Activated naive CD8-positive, alpha-beta T cell treated with anti-CD3 and anti-CD28 coated beads for 36 hours (primary cell): ENCODE results near the gene KMO. TPM values are rescaled to one million over a fixed set of nuclear protein-coding genes. Genes with fewer than 3 reads are reported as not detected.
A peak's percentile ranks its signal among the peaks of the same experiment; 100 is the strongest.

Experiments used
- DNase-seq: peaks from one replicate; pipeline ENCODE4 v3.0.0; 2021
- H3K27ac Mint-ChIP-seq: one replicate; pipeline ENCODE4 v1.8.0; 2022; ENCODE audit warnings: mild to moderate bottlenecking, moderate library complexity, mixed read lengths
- H3K27me3 Mint-ChIP-seq: one replicate; pipeline ENCODE4 v1.8.0; 2022; ENCODE audit warnings: mild to moderate bottlenecking, mixed read lengths
- H3K36me3 Mint-ChIP-seq: one replicate; pipeline ENCODE4 v1.8.0; 2021; ENCODE audit warnings: mild to moderate bottlenecking, mixed read lengths
- H3K4me1 Mint-ChIP-seq: one replicate; pipeline ENCODE4 v1.8.0; 2021; ENCODE audit warnings: mixed read lengths
- H3K4me3 Mint-ChIP-seq: one replicate; pipeline ENCODE4 v1.8.0; 2022; ENCODE audit warnings: mild to moderate bottlenecking, moderate library complexity, mixed read lengths
- H3K9me3 Mint-ChIP-seq: one replicate; pipeline ENCODE4 v1.8.0; 2022; ENCODE audit warnings: mixed read lengths
- total RNA-seq, 2 experiments: library from RNA; stranded (reverse); gene quantifications; one replicate each; pipeline ENCODE4 v1.2.3, GENCODE V29; 2021

Gene KMO
- total RNA-seq, 2 experiments from 2014 or later, result 0.34 to 0.37 TPM

DNA sequence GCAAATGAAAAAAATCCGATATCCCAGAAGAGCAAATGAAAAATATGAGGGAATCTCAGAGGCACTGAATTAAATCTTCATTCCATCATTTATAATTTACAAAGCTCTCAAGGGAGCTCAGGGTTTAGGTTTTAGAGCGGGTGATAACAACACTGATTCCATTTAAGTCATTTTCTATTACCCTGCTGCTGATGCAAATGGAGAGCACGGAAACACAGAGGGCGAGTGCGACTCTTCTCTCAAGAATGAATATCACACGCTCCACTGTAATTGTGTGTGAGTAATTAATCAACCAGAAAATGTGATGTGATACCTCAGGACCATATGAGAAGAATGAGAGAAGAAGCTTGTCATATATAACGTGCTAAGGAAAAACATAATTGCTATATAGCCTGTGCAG, 85.2 kb downstream of the KMO start:
- H3K36me3 Mint-ChIP-seq, result peaks cover 8% of the 10 kb centered on the region
- H3K4me1 Mint-ChIP-seq, result peaks cover 16% of the 10 kb centered on the region
- H3K27me3 Mint-ChIP-seq, result no peaks in the 10 kb centered on the region
- no peak overlapping the region for H3K27ac Mint-ChIP-seq
- no peak overlapping the region for H3K4me3 Mint-ChIP-seq
- DNase-seq, result no peak
- H3K9me3 Mint-ChIP-seq, result no peaks in the 10 kb centered on the region

DNA sequence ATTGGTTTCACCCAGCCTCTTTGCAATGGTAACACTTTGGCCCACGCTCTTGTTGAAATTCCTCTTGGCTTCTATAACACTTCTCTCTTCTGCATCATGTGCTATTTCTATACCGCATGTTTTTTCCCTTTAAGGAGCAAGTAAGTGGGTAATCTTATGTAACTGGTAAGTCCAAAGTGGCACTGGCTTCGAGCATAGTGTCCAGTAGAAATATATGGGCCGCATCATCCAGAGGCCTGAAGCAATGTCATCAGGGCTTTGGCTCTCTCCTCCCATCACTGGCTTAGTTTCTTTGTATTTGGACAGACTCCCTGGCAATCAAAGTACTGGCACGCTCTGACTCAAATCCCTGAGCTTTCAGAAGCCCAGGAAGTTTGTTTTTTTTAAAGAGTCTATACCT, 90.5 kb downstream of the KMO start:
- H3K9me3 Mint-ChIP-seq, result no peaks in the 10 kb centered on the region
- DNase-seq, result no peak
- no peak overlapping the region for H3K4me3 Mint-ChIP-seq
- no peaks in the 10 kb centered on the region for H3K27me3 Mint-ChIP-seq
- peaks cover 2% of the 10 kb centered on the region for H3K4me1 Mint-ChIP-seq
- peaks cover 2% of the 10 kb centered on the region for H3K36me3 Mint-ChIP-seq
- H3K27ac Mint-ChIP-seq, result no peak overlapping the region

DNA sequence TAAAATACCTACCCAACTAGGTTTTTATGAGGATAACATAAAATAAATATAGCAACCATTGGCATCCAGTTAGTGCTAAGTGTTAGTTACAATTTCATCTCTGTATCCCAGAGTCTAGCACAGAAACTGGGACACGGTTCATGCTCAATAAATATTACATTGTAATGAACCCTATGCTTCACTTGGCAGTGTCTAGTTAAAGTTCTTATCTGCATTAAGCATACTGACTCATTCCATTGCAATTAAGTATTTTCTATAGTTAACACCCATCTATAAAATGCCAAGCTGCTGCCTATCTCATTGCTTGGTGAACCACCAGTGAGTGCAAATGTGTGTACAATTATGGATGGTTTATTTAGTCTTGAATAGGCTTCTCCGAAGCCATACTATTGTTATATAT, 92.8 kb downstream of the KMO start:
- Mint-ChIP-seq H3K27me3 (no peaks in the 10 kb centered on the region), H3K9me3 (no peaks in the 10 kb centered on the region), H3K4me3 (no peak overlapping the region), H3K27ac (no peak overlapping the region), H3K4me1 (peaks cover 17% of the 10 kb centered on the region), H3K36me3 (peaks cover 2% of the 10 kb centered on the region)
- no peak for DNase-seq

DNA sequence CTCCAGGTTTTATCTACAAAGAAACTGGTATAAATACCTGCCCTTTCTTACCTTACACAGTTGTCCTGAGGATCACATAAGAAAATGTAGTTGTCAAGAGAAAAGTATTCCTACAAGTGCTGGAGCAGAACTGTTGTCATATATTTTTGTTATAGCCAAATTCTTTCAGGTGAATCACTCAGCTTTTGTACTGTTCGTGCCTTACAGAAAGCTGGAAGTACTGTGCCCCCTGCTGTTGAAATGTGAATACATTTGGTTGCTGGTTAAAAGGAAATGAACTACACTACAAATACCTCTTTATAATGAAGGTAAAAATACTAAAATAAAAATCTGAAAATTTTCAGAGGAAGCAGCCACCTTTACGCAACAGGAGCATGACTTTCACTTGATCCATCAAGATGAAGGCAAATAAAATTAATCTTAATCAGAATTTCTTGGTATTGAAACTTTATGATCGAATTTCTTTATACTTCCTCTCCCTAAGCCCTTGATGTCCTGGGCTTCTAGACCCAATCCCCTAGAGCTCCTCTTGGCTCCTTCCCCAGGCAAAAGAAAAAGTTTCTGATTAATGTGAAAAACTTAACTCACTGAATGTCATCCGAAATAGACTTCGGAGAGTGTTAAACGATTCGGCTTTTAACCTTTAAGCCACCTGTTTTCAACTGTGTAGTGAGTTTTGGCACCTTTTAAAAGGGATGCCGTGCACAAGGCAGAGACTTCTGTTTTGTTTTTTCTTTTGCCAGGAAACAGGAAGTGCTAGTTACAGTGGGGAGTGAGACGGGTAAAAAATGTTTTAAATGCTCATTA, 95.5 kb downstream of the KMO start:
- Mint-ChIP-seq H3K4me3 (peak overlapping the region; percentile 67), H3K36me3 (peaks cover 10% of the 10 kb centered on the region), H3K4me1 (peaks cover 32% of the 10 kb centered on the region), H3K9me3 (no peaks in the 10 kb centered on the region), H3K27me3 (no peaks in the 10 kb centered on the region), H3K27ac (peak overlapping the region; percentile 83)
- peak; percentile 29 for DNase-seq

DNA sequence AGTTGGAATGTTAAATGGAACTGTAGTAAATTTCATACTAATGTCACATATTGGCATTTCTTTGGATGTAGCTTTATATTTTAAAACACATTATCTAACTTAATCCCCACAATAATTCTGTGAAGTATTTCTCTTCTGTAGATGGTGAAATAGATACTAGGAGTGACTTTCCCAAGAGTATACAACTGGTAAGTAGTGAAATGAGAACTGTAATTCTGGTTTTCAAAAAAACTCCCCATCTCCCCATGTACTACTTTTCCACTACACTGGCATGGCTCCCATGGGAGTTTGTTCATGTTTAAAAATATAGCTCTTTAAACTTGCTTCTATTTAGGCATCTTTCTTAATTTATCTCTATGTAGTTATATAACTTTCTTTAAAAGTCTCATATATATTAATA, 97.8 kb downstream of the KMO start:
- no peak overlapping the region for H3K27ac Mint-ChIP-seq
- no peaks in the 10 kb centered on the region for H3K27me3 Mint-ChIP-seq
- no peak overlapping the region for H3K4me3 Mint-ChIP-seq
- H3K9me3 Mint-ChIP-seq, result peaks cover 2% of the 10 kb centered on the region
- no peak for DNase-seq
- peaks cover 38% of the 10 kb centered on the region for H3K4me1 Mint-ChIP-seq
- H3K36me3 Mint-ChIP-seq, result peaks cover 23% of the 10 kb centered on the region

DNA sequence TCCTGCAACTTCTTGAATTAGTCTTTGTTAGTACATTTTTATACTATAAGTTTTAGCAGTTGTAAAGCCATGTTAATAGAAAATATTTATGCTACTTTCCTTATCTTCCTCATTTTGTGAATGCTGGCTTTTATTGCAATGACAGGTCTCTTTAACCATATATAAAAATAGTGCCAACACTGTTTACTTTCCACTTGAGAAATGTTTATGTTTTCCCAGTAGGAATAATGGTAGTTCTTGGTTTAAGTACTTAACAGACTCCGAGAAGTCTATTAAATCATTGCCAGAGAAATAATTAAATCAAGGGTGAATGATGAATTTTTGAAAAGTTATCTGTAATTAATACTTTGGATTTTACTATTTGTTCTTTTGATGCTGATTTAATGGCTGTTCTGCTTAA, 98.3 kb downstream of the KMO start:
- Mint-ChIP-seq H3K9me3 (peaks cover 7% of the 10 kb centered on the region), H3K27ac (no peak overlapping the region), H3K4me1 (peaks cover 42% of the 10 kb centered on the region), H3K4me3 (no peak overlapping the region), H3K36me3 (peaks cover 27% of the 10 kb centered on the region), H3K27me3 (no peaks in the 10 kb centered on the region)
- no peak for DNase-seq

DNA sequence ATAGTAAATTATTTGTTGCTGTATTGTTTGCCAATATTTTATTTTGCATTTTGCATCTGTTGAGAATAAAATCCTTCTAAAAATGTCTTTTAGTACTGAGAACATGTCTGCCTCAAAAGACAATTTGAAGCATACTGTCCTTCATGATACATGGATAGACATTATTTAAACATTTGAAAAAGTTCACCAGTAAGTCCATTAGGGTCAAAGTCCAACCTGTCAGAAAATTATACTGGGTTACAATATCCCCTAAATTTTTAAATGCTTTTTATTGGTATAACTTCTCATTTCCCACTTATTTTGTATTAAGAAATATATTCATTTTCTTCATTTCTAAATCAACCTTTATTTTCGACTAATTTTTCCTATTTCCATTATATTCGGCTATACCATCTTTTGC, 98.7 kb downstream of the KMO start:
- Mint-ChIP-seq H3K9me3 (peaks cover 7% of the 10 kb centered on the region), H3K4me1 (peaks cover 47% of the 10 kb centered on the region)

DNA sequence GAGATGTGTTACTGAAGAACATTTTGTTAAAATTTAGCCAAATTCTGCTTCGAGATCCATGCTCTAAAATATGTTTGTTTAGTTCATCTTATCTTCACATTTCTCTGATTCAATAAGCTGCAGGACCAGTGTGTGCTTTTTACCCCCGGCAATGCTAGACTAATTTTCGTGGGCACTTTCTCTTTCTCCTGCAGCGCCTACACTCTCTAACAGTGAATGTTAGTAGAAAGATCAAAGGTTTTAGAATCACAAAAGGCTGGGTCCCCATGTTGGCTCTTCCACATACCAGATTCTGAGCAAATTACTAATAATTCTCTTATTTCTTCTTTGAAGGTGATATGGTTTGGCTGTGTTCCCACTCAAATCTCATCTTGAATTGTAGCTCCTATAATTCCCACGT, 99.5 kb downstream of the KMO start:
- Mint-ChIP-seq H3K4me3 (peak overlapping the region; percentile 5), H3K27me3 (no peaks in the 10 kb centered on the region), H3K9me3 (peaks cover 7% of the 10 kb centered on the region), H3K36me3 (peaks cover 35% of the 10 kb centered on the region), H3K27ac (peak overlapping the region; percentile 0), H3K4me1 (peaks cover 53% of the 10 kb centered on the region)
- no peak for DNase-seq

More for the DNA sequence above, 98.7 kb downstream of the KMO start:
- no peak for DNase-seq
- Mint-ChIP-seq H3K36me3 (peaks cover 32% of the 10 kb centered on the region), H3K4me3 (no peak overlapping the region), H3K27ac (no peak overlapping the region), H3K27me3 (no peaks in the 10 kb centered on the region)

DNA sequence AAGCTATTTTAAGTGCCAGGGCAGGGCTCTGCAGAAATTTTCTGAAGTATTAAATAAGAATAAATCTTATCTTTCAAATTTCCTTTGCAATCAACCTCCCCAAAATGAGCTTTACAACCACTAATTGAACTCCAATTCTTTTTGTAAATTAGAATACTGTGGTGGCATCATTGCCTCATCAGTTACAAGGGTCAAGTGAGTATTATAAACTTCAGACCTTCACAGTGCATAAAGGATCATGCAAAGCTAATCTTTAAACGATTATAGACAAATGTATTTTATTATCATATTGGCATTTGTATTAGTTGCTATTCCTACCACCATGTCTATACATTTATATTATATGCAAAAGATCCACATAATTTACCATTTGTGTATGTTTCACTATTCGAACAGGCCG, 100.8 kb downstream of the KMO start:
- Mint-ChIP-seq H3K36me3 (peaks cover 46% of the 10 kb centered on the region), H3K27ac (no peak overlapping the region), H3K4me3 (no peak overlapping the region), H3K4me1 (peaks cover 60% of the 10 kb centered on the region), H3K9me3 (peaks cover 7% of the 10 kb centered on the region), H3K27me3 (no peaks in the 10 kb centered on the region)
- DNase-seq, result no peak

DNA sequence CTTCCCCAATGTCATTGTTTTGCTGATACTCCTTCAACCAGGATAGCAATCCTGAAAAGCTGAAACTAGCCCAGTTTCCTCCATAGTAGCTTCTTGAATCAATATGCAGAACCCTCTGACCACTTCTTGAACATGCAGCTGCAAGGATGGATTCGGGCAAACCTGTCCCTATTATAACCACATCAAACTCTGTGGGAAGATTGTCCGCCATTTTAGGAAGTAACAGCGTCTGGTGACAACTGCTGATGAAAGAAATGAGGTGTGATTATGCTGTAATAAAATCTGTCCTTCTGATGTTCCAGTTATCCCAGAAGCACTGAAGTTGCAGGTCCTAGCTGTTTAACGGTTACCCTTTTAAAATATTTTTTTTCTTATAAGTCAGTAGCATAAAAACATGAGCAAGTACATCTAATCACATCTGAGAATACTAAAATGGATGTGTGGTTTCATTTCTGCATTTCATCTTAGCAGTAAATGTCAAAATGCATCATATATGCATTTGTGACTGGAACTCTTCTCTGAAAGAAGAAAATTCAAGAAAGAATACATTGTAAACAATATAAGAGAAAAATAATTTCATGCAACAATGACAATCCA, 103.5 kb downstream of the KMO start:
- Mint-ChIP-seq H3K4me1 (peaks cover 54% of the 10 kb centered on the region), H3K27me3 (no peaks in the 10 kb centered on the region), H3K36me3 (peaks cover 54% of the 10 kb centered on the region), H3K9me3 (peaks cover 7% of the 10 kb centered on the region), H3K4me3 (no peak overlapping the region), H3K27ac (no peak overlapping the region)
- DNase-seq, result no peak

DNA sequence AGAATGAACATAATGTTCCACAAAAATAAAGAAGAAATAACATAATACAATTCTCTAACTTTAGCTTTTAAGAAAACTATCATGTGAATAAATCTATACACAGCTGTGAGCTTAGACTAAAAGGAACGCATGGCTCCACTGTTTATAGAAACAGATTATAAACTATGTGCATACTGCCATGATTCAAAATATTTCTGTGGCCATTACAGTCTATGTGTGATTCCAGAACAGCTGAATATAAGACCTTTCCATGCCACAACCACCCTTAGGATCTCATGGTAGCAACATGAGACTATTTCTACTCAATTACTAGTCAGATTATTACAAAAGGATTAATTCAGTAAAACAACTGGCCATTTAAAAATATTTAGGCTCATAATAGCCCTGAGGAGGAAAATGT, 104.1 kb downstream of the KMO start:
- peaks cover 7% of the 10 kb centered on the region for H3K9me3 Mint-ChIP-seq
- no peak for DNase-seq
- peak overlapping the region; percentile 42 for H3K27ac Mint-ChIP-seq
- H3K4me1 Mint-ChIP-seq, result peaks cover 59% of the 10 kb centered on the region
- peaks cover 53% of the 10 kb centered on the region for H3K36me3 Mint-ChIP-seq
- H3K27me3 Mint-ChIP-seq, result no peaks in the 10 kb centered on the region
- H3K4me3 Mint-ChIP-seq, result peak overlapping the region; percentile 45

DNA sequence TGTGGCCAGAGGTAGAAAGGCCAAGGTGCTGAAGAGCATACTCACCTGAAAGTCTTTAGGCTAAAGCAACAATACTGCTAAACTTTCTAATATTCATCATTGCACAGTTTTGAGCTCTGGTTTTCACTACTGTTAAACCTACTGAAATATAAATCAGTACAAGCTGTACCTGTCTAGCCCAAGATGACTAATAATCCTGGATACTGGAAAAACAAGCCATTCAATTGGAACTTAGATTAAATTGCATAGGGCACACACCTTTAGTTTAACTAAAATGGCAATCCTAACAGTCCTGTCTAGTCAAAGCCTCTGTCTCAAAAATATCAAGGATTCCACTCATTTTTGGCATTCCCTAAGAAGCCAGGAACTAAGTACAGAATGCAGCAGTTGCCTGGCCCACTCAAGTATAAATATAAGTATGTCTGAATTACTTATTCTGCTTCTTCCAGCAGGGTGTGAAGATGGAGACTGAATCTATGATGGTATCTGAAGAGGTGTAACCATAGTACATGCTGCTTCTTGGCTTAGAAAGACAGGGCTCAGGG, 104.9 kb downstream of the KMO start:
- Mint-ChIP-seq H3K27me3 (no peaks in the 10 kb centered on the region), H3K4me1 (peaks cover 53% of the 10 kb centered on the region), H3K36me3 (peaks cover 47% of the 10 kb centered on the region), H3K27ac (no peak overlapping the region), H3K9me3 (peaks cover 9% of the 10 kb centered on the region), H3K4me3 (peak overlapping the region; percentile 92)
- no peak for DNase-seq

DNA sequence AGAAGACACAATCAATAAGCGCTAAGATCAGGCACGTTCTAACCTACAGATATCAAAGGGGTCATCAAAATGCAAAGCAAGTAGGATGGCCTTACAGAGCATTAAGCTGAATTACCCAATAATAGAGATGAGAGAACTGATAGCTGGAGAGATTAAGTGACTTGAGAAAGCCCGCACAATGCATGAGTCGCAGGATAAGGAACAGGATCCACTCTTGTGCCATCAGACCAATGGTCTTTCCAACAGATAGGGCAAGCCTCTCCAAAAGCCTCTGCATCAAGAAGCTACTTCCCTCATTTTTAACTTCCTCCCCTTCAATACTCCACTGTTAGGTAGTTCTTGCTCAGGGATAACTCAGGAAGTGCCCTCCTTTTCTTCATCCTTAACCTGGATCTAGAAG, 105.4 kb downstream of the KMO start:
- Mint-ChIP-seq H3K9me3 (peaks cover 14% of the 10 kb centered on the region), H3K27ac (no peak overlapping the region), H3K36me3 (peaks cover 44% of the 10 kb centered on the region), H3K27me3 (no peaks in the 10 kb centered on the region), H3K4me3 (peak overlapping the region; percentile 92), H3K4me1 (peaks cover 48% of the 10 kb centered on the region)
- DNase-seq, result no peak

DNA sequence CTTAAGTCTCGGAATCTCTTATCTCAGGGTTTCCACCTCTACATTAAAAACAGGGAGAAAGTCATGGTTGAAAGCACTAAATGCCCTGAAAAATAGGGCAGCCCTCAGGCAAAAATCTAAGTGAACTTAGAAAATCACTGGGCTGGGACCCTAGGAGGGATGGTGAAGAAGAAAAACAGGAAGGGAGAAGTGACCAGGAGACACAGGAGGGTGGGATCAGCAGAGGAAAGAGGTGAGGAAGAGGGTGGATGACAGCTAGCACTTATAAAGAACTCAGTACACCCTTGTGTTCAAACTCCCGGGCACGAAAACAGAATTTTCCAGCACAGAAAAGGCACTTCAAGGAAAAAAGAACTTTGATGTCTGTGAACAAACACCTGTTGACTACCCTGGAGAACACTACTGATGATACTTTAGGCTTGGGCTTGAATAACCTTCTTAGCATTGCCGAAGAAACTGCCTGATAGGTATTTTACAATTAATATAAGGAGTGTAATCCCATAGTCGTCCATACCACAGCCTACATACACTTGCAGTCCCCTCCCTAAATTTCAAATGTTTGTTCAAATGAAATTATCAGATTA, 106.0 kb downstream of the KMO start:
- Mint-ChIP-seq H3K9me3 (peaks cover 15% of the 10 kb centered on the region), H3K27me3 (no peaks in the 10 kb centered on the region), H3K4me3 (peak overlapping the region; percentile 92), H3K4me1 (peaks cover 47% of the 10 kb centered on the region), H3K27ac (no peak overlapping the region), H3K36me3 (peaks cover 45% of the 10 kb centered on the region)
- DNase-seq, result no peak

DNA sequence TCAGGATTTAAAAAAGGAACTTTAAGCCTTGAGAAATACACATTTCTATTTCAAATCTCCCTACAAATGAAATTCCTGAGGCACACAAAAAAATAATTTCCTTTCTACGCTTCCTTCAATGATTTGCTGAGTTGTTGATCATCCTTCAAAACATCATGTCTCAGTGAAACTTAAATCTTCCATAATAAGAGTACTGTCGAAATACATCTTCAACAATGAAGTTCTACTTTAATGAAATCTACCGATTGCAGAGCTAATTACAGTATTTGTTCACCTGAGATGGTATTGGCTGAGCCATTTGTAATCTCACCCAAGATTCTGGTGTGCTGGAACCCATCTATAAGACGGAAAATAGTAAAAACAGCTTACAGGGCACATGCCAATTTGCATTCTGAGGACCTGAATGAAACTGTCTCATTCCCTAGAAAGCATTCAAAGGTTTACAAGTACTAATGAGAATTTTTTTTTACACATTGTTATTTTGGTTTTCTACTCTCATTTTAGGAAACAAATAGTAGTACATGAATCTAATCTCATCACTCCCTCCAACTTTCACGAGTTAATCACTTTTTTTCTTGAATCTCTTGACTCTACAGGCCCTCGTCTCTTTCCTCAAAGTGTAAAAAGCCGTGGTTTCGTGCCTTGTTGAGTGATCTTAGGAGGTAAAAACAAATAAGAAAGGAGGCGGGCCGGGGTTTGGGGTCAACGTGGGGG, 106.9 kb downstream of the KMO start:
- Mint-ChIP-seq H3K27ac (peak overlapping the region; percentile 88), H3K4me3 (peak overlapping the region; percentile 92), H3K36me3 (peaks cover 43% of the 10 kb centered on the region), H3K9me3 (peaks cover 17% of the 10 kb centered on the region), H3K4me1 (peaks cover 53% of the 10 kb centered on the region), H3K27me3 (no peaks in the 10 kb centered on the region)
- no peak for DNase-seq
